IMR-90 (cell line): ENCODE measurements around the gene ALDH3B2. TPM values are rescaled to one million over a fixed set of nuclear protein-coding genes. Genes with fewer than 3 reads are reported as not detected.

Experiments
- ATAC-seq: fragments of 200-7000 bp; cut with Tn5 transposase; 2 replicates; pipeline ENCODE4 v1.9.1; 2020; ENCODE audit warnings: low read depth, mild to moderate bottlenecking, moderate library complexity
- BruUV-seq: library from RNA; stranded (reverse); fragments of 400-500 nt; replicated peaks from 2 replicates; lab custom pipeline; 2021; lab: Mats Ljungman, UMichigan
- CTCF ChIA-PET: fragments of 300-600 bp; formaldehyde crosslinking; extraction: SDS; loops from one replicate; lab custom pipeline; 2021; ENCODE audit warnings: antibody characterized with exemption; lab: Yijun Ruan, JAX
- POLR2A ChIA-PET: fragments of 300-600 bp; sonication (Branson Sonifier 250); formaldehyde crosslinking; loops from one replicate; lab custom pipeline; 2022; ENCODE audit warnings: antibody characterized with exemption; ENCODE audit not compliant: unreplicated experiment; lab: Charles Lee
- DNase-seq: peaks from one replicate; pipeline ENCODE4 v3.0.0; 2013
- H2AFZ ChIP-seq: replicated peaks from 2 replicates; pipeline ENCODE3; 2013; ENCODE audit warnings: low read length, mild to moderate bottlenecking; ENCODE audit not compliant: poor library complexity
- H2AK5ac ChIP-seq: 2 replicates; pipeline ENCODE4 v1.6.1; 2013; ENCODE audit warnings: low read depth, low read length, inconsistent platforms
- H2AK9ac ChIP-seq: replicated peaks from 2 replicates; pipeline ENCODE3; 2013; ENCODE audit warnings: mild to moderate bottlenecking, low read depth, low read length, moderate library complexity; ENCODE audit not compliant: poor library complexity
- H2BK120ac ChIP-seq: 2 replicates; pipeline ENCODE4 v1.6.1; 2013; ENCODE audit warnings: low read depth, low read length, inconsistent platforms
- H2BK15ac ChIP-seq: 3 replicates; pipeline ENCODE4 v1.6.1; 2013; ENCODE audit warnings: low read depth, low read length, inconsistent platforms
- H2BK20ac ChIP-seq: 2 replicates; pipeline ENCODE4 v1.6.1; 2013; ENCODE audit warnings: low read depth, mild to moderate bottlenecking, inconsistent platforms, low read length, moderate library complexity
- H2BK5ac ChIP-seq: 2 replicates; pipeline ENCODE4 v1.6.1; 2013; ENCODE audit warnings: mild to moderate bottlenecking, low read depth, low read length, inconsistent platforms; ENCODE audit not compliant: poor library complexity, severe bottlenecking
- H3K14ac ChIP-seq: replicated peaks from 2 replicates; pipeline ENCODE4 v1.6.1; 2013; ENCODE audit warnings: low read depth, low read length, inconsistent platforms
- H3K18ac ChIP-seq: 2 replicates; pipeline ENCODE4 v1.6.1; 2013; ENCODE audit warnings: low read depth, low read length, control low read depth
- H3K23ac ChIP-seq: 2 replicates; pipeline ENCODE4 v1.6.1; 2013; ENCODE audit warnings: low read depth, low read length, inconsistent platforms
- H3K27ac ChIP-seq: 2 replicates; pipeline ENCODE4 v1.5.1; 2013; ENCODE audit warnings: mild to moderate bottlenecking, control low read depth, low read length; ENCODE audit not compliant: insufficient read depth
- H3K27me3 ChIP-seq: 2 replicates; pipeline ENCODE4 v1.6.1; 2013; ENCODE audit warnings: low read length; ENCODE audit not compliant: control insufficient read depth, insufficient read depth
- H3K36me3 ChIP-seq: 2 replicates; pipeline ENCODE4 v1.6.1; 2013; ENCODE audit warnings: low read length, mixed read lengths; ENCODE audit not compliant: control insufficient read depth, insufficient read depth
- H3K4ac ChIP-seq: 2 replicates; pipeline ENCODE4 v1.6.1; 2013; ENCODE audit warnings: low read depth, low read length, inconsistent platforms
- H3K4me1 ChIP-seq: 2 replicates; pipeline ENCODE4 v1.6.1; 2013; ENCODE audit warnings: low read length, mixed read lengths; ENCODE audit not compliant: control insufficient read depth, insufficient read depth
- H3K4me2 ChIP-seq: 2 replicates; pipeline ENCODE4 v1.6.1; 2013; ENCODE audit warnings: low read depth, mild to moderate bottlenecking, control low read depth, low read length, moderate library complexity
- H3K4me3 ChIP-seq: 2 replicates; pipeline ENCODE4 v1.5.1; 2013; ENCODE audit warnings: low read depth, mild to moderate bottlenecking, control low read depth, low read length, moderate library complexity; ENCODE audit not compliant: insufficient read depth
- H3K56ac ChIP-seq: 2 replicates; pipeline ENCODE4 v1.6.1; 2013; ENCODE audit warnings: low read length, inconsistent platforms; ENCODE audit not compliant: insufficient read depth; ENCODE audit errors: extremely low read depth
- H3K79me1 ChIP-seq, 2 experiments: 2 replicates each; pipeline ENCODE4 v1.6.1; 2013; ENCODE audit warnings: low read length in 2 of 2, inconsistent platforms in 1 of 2, low read depth in 1 of 2
- H3K9ac ChIP-seq: 2 replicates; pipeline ENCODE4 v1.6.1; 2013; ENCODE audit warnings: low read depth, low read length, control low read depth
- H3K9me1 ChIP-seq: 2 replicates; pipeline ENCODE4 v1.6.1; 2013; ENCODE audit warnings: low read length, inconsistent platforms; ENCODE audit not compliant: insufficient read depth
- H3K9me3 ChIP-seq: 2 replicates; pipeline ENCODE4 v1.6.1; 2013; ENCODE audit warnings: low read length; ENCODE audit not compliant: control insufficient read depth, insufficient read depth
- H4K20me1 ChIP-seq: 2 replicates; pipeline ENCODE4 v1.6.1; 2013; ENCODE audit warnings: low read length, inconsistent platforms; ENCODE audit not compliant: insufficient read depth
- H4K5ac ChIP-seq: 2 replicates; pipeline ENCODE4 v1.6.1; 2013; ENCODE audit warnings: mild to moderate bottlenecking, low read depth, low read length, control low read depth
- H4K8ac ChIP-seq, 2 experiments: 2 replicates each; pipeline ENCODE4 v1.6.1; 2013; ENCODE audit warnings: low read depth in 2 of 2, low read length in 2 of 2, control low read depth in 1 of 2, inconsistent platforms in 1 of 2
- H4K91ac ChIP-seq: 2 replicates; pipeline ENCODE4 v1.6.1; 2013; ENCODE audit warnings: low read depth, low read length, inconsistent platforms; ENCODE audit not compliant: insufficient read depth
- FOS ChIP-seq: fragments of 150-350 bp; IDR thresholded peaks from 2 replicates; pipeline ENCODE4 v1.6.1; 2016; ENCODE audit warnings: low read depth, low read length
- RFX5 ChIP-seq: IDR thresholded peaks from 2 replicates; pipeline ENCODE4 v1.8.0; 2012; ENCODE audit warnings: low read depth, mild to moderate bottlenecking, low read length, moderate library complexity
- WGBS, 2 experiments: methylation state at CpG; one replicate each; pipeline versions ENCODE4 v1.1.5 to v1.1.7; 2013; ENCODE audit warnings: missing lambda C conversion rate in 2 of 2; ENCODE audit not compliant: insufficient read length in 1 of 2; ENCODE audit errors: extremely low coverage in 2 of 2; 5-methylcytosine and 5-hydroxymethylcytosine counted together
- dilution Hi-C: fragments of 300-500 bp; cut with HindIII; formaldehyde crosslinking; loops from one replicate; pipeline ENCODE4 v1.14.3; 2018; ENCODE audit warnings: low sequenced_read_pairs; ENCODE audit not compliant: unreplicated experiment
- in situ Hi-C: fragments of 300-500 bp; cut with MboI; formaldehyde crosslinking; loops from 3 replicates; pipeline ENCODE4 v1.14.3; 2019; ENCODE audit warnings: low sequenced_read_pairs, inconsistent platforms, mixed read lengths
- intact Hi-C: fragments of 100-400 bp; cut with micrococcal nuclease; formaldehyde crosslinking; loops from 2 replicates; pipeline ENCODE4 v1.10.0; 2022
- polyA plus RNA-seq, 3 experiments: library from polyadenylated mRNA; depleted of rRNA; stranded (reverse); fragments of >200 nt; gene quantifications; 2 replicates each; pipeline ENCODE4 v1.2.3, GENCODE V29; 2012; ENCODE audit warnings: low replicate concordance in 1 of 3
- total RNA-seq: library from RNA; depleted of rRNA; stranded (reverse); fragments of >200 nt; gene quantifications from 2 replicates; pipeline ENCODE4 v1.2.3, GENCODE V29; 2012
- TF ChIP-seq, protein P1 (sequence below): fragments of 150-350 bp; IDR thresholded peaks from 2 replicates; pipeline ENCODE4 v1.6.1; 2016; ENCODE audit warnings: low read depth, mild to moderate bottlenecking, low read length, moderate library complexity, borderline replicate concordance

Gene ALDH3B2
- total and polyA plus RNA-seq, 2 of the 4 experiments (the other 2 are of a cell fraction) = not detected

DNA sequence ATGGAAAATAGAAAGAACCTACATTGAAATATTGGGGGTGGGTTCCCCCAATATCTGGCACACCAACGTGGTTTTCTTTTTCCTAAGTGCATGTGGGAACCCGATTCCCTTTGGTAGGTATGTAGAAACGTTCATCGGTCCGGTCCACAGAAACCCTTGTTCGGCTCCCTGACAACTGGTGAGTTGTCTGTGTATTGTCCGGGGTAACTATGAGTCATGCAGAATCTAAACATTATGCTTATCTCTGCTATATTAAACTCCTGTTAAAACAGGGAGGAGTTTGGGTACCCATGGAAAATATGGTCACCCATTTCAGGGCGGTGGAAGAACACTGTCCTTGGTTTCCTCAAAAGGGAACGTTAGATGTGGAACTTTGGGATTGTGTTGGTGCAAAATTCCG, 25.1 kb upstream of the ALDH3B2 start:
- no peak overlapping the region for H2BK120ac ChIP-seq
- H2BK15ac ChIP-seq = no peak overlapping the region
- H3K4me2 ChIP-seq = no peak overlapping the region
- H2AK5ac ChIP-seq = no peak overlapping the region
- H3K18ac ChIP-seq = no peak overlapping the region
- in situ Hi-C loops = no loop called here
- intact Hi-C loops = no loop called here
- CTCF ChIA-PET = no interaction called here
- no peak overlapping the region for H2BK20ac ChIP-seq
- no peak overlapping the region for H3K23ac ChIP-seq
- no peaks in the 10 kb centered on the region for H3K79me1 ChIP-seq
- no peak overlapping the region for H2AK9ac ChIP-seq
- no peak overlapping the region for H3K4ac ChIP-seq
- no peak for ATAC-seq
- H4K5ac ChIP-seq = no peak overlapping the region
- H3K4me1 ChIP-seq = no peaks in the 10 kb centered on the region
- no peaks in the 10 kb centered on the region for H3K9me1 ChIP-seq
- no peak overlapping the region for H2AFZ ChIP-seq
- no peak overlapping the region for H3K27ac ChIP-seq
- H3K4me3 ChIP-seq = no peak overlapping the region
- POLR2A ChIA-PET = no interaction called here
- no peak overlapping the region for H3K9ac ChIP-seq
- H3K14ac ChIP-seq = no peak overlapping the region
- dilution Hi-C loops = no loop called here
- WGBS, 2 experiments = no CpG with 5 or more reads among the region's 10 CpGs
- no peaks in the 10 kb centered on the region for H3K36me3 ChIP-seq
- BruUV-seq = no TSS peak
- no peaks in the 10 kb centered on the region for H4K20me1 ChIP-seq
- TF ChIP-seq, protein P1, sequence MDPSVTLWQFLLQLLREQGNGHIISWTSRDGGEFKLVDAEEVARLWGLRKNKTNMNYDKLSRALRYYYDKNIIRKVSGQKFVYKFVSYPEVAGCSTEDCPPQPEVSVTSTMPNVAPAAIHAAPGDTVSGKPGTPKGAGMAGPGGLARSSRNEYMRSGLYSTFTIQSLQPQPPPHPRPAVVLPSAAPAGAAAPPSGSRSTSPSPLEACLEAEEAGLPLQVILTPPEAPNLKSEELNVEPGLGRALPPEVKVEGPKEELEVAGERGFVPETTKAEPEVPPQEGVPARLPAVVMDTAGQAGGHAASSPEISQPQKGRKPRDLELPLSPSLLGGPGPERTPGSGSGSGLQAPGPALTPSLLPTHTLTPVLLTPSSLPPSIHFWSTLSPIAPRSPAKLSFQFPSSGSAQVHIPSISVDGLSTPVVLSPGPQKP = no peak
- TF ChIP-seq RFX5 (peak; percentile 67; the same call in 1 of the 2 replicates), FOS (peak; percentile 35; the same call in 1 of the 2 replicates)
- no peak overlapping the region for H3K56ac ChIP-seq
- no peak overlapping the region for H4K91ac ChIP-seq
- H3K27me3 ChIP-seq = peaks cover 16% of the 10 kb centered on the region
- DNase-seq = peak; percentile 32
- 0 out of 2 replicates have a peak, but pooled peaks cover 1% of the 10 kb centered on the region for H3K9me3 ChIP-seq
- H2BK5ac ChIP-seq = no peak overlapping the region
- H4K8ac ChIP-seq = no peak overlapping the region
